ENCODE measurements around the gene TMEM14C. TPM values are rescaled to one million over a fixed set of nuclear protein-coding genes. Genes with fewer than 3 reads are reported as not detected.

Gene TMEM14C
- total RNA-seq, 1 experiment from 2014 or later: 273 TPM

Other genes with a start within 250 kb of the TMEM14C start
- gene GCNT2, start 201.7 kb upstream of the TMEM14C start, total RNA-seq (2014; rRNA removed; shearing (Covaris generic); ENCODE audit: low replicate concordance): 5.6 and 6.4 TPM in 2 replicates
- not detected in 2 replicates for gene C6orf52, start 28.5 kb upstream of the TMEM14C start, total RNA-seq (2014; rRNA removed; shearing (Covaris generic); ENCODE audit: low replicate concordance)
- gene PAK1IP1, start 28.1 kb upstream of the TMEM14C start, total RNA-seq (2014; rRNA removed; shearing (Covaris generic); ENCODE audit: low replicate concordance): 142 and 161 TPM in 2 replicates
- gene TMEM14B, start 24.7 kb downstream of the TMEM14C start, total RNA-seq (2014; rRNA removed; shearing (Covaris generic); ENCODE audit: low replicate concordance): 404 and 423 TPM in 2 replicates
- 0.13 TPM in 1 of 2 replicates, not detected in the other for gene MAK, start 115.5 kb downstream of the TMEM14C start, total RNA-seq (2014; rRNA removed; shearing (Covaris generic); ENCODE audit: low replicate concordance)
- not detected in 2 replicates for gene GCM2, start 159.0 kb downstream of the TMEM14C start, total RNA-seq (2014; rRNA removed; shearing (Covaris generic); ENCODE audit: low replicate concordance)
- gene SYCP2L, start 164.0 kb downstream of the TMEM14C start, total RNA-seq (2014; rRNA removed; shearing (Covaris generic); ENCODE audit: low replicate concordance): 0.99 and 2.9 TPM in 2 replicates

Measured in MG63 (cell line).